K562 (cell line): Measurements from ENCODE around the gene ACTN4. TPM values are rescaled to one million over a fixed set of nuclear protein-coding genes. Genes with fewer than 3 reads are reported as not detected.

Experiments
- ATAC-seq: fragments of 200-7000 bp; cut with Tn5 transposase; 3 replicates; pipeline ENCODE4 v1.9.1; 2020; ENCODE audit warnings: moderate library complexity
- BruUV-seq: library from RNA; stranded (reverse); fragments of 400-500 nt; replicated peaks from 2 replicates; lab custom pipeline; 2021; lab: Mats Ljungman, UMichigan
- CTCF ChIA-PET: fragments of 300-600 bp; formaldehyde crosslinking; extraction: SDS; loops from one replicate; lab custom pipeline; 2021; ENCODE audit warnings: low intra/inter-chr PET ratio; lab: Yijun Ruan, JAX
- POLR2A ChIA-PET: fragments of 300-600, 350-650 bp; sonication (Branson Sonifier 250); formaldehyde crosslinking; extraction: SDS; loops from one replicate; lab custom pipeline; 2021; ENCODE audit warnings: antibody characterized with exemption, inconsistent platforms; lab: Yijun Ruan, JAX
- DNase-seq, 4 experiments: peaks; one replicate each; pipeline versions ENCODE4 v3.0.0 to v3.0.0-alpha.2; 2011 to 2018; ENCODE audit warnings: low spot score in 3 of 4, mixed read lengths in 3 of 4; ENCODE audit errors: extremely low read depth in 1 of 4
- FAIRE-seq: peaks from 2 replicates; lab custom pipeline; 2011; peaks lifted over from hg19 to GRCh38; lab: Jason Lieb, UNC
- H2AFZ ChIP-seq: 2 replicates; pipeline ENCODE4 v1.6.0; 2011; ENCODE audit warnings: low read depth, low read length, control low read depth, inconsistent platforms
- H3K27ac ChIP-seq: fragments of 200-600 bp; 3 replicates; pipeline ENCODE4 v1.8.0; 2011; ENCODE audit warnings: low read depth, mild to moderate bottlenecking, control low read depth, inconsistent platforms, low read length, moderate library complexity, mixed read lengths; ENCODE audit errors: extremely low read depth
- H3K27me3 ChIP-seq, 2 experiments: fragments of 300-600 bp in 1 of 2; 2 replicates in 1 of 2; 3 replicates in 1 of 2; pipeline versions ENCODE4 v1.6.0 to v1.8.0; 2011; ENCODE audit warnings: inconsistent platforms in 2 of 2, low read length in 2 of 2, mild to moderate bottlenecking in 1 of 2, mixed read lengths in 1 of 2, moderate library complexity in 1 of 2; ENCODE audit not compliant: control insufficient read depth in 2 of 2, insufficient read depth in 2 of 2
- H3K36me3 ChIP-seq: fragments of 300-600 bp; 3 replicates; pipeline ENCODE4 v1.8.0; 2011; ENCODE audit warnings: mild to moderate bottlenecking, low read length, inconsistent platforms; ENCODE audit not compliant: control insufficient read depth, insufficient read depth
- H3K4me1 ChIP-seq, 2 experiments: fragments of 200-600 bp in 1 of 2; replicated peaks in 1 of 2; 2 replicates in 1 of 2; 3 replicates in 1 of 2; pipeline versions ENCODE4 v1.5.1 to v1.8.0; 2011; ENCODE audit warnings: inconsistent platforms in 2 of 2, low read length in 2 of 2, mild to moderate bottlenecking in 1 of 2, mixed read lengths in 1 of 2, moderate library complexity in 1 of 2; ENCODE audit not compliant: control insufficient read depth in 2 of 2, insufficient read depth in 2 of 2
- H3K4me2 ChIP-seq: 2 replicates; pipeline ENCODE4 v1.6.1; 2011; ENCODE audit warnings: low read length, control low read depth, inconsistent platforms, mixed read lengths; ENCODE audit not compliant: insufficient read depth
- H3K4me3 ChIP-seq: fragments of 200-600 bp; sonication (generic), shearing (Covaris generic); 2 replicates; pipeline ENCODE4 v1.5.1; 2016; ENCODE audit warnings: control low read depth, inconsistent platforms
- H3K79me2 ChIP-seq: fragments of 200-600 bp; 3 replicates; pipeline ENCODE4 v1.8.0; 2011; ENCODE audit warnings: low read length, inconsistent platforms; ENCODE audit not compliant: control insufficient read depth, insufficient read depth
- H3K9ac ChIP-seq, 2 experiments: 2 replicates each; pipeline versions ENCODE4 v1.6.0 to v1.6.1; 2011; ENCODE audit warnings: low read depth in 2 of 2, low read length in 2 of 2, control low read depth in 1 of 2, inconsistent platforms in 1 of 2, mild to moderate bottlenecking in 1 of 2, mixed read lengths in 1 of 2; ENCODE audit not compliant: insufficient read depth in 1 of 2
- H3K9me1 ChIP-seq: one replicate; pipeline ENCODE4 v1.6.0; 2011; ENCODE audit warnings: inconsistent platforms, mild to moderate bottlenecking, low read length, moderate library complexity; ENCODE audit not compliant: control insufficient read depth, insufficient read depth
- H3K9me3 ChIP-seq: replicated peaks from 2 replicates; pipeline ENCODE4 v1.5.1; 2011; ENCODE audit warnings: low read depth, low read length, inconsistent platforms; ENCODE audit not compliant: control insufficient read depth, insufficient read depth
- H4K20me1 ChIP-seq: replicated peaks from 2 replicates; pipeline ENCODE4 v1.6.1; 2011; ENCODE audit warnings: low read length, inconsistent platforms, mixed read lengths; ENCODE audit not compliant: control insufficient read depth, insufficient read depth
- ETS2 ChIP-seq: IDR thresholded peaks from 2 replicates; pipeline ENCODE4 v1.6.1; 2016; ENCODE audit warnings: borderline replicate concordance, missing genetic modification characterization, mild to moderate bottlenecking, moderate library complexity, missing compliant biosample characterization; ENCODE audit not compliant: poor library complexity, severe bottlenecking
- HEY1 ChIP-seq: fragments of 250-450 bp; sonication (Bioruptor Pico); IDR thresholded peaks from 2 replicates; pipeline ENCODE4 v1.5.0; 2020; ENCODE audit warnings: mild to moderate bottlenecking, moderate library complexity, borderline replicate concordance
- KHSRP ChIP-seq: fragments of 450-650 bp; IDR thresholded peaks from 2 replicates; pipeline ENCODE4 v1.6.1; 2017
- MTA3 ChIP-seq: fragments of 450-650 bp; formaldehyde crosslinking; IDR thresholded peaks from 2 replicates; pipeline ENCODE4 v1.6.1; 2017; ENCODE audit warnings: mild to moderate bottlenecking, borderline replicate concordance
- NELFE ChIP-seq: IDR thresholded peaks from 2 replicates; pipeline ENCODE4 v1.6.1; 2011; ENCODE audit warnings: mild to moderate bottlenecking; ENCODE audit not compliant: insufficient read depth, insufficient read length
- NR3C1 ChIP-seq: sonication (generic); formaldehyde crosslinking; IDR thresholded peaks from 2 replicates; pipeline ENCODE4 v1.8.1; 2022; ENCODE audit warnings: missing genetic modification reagents
- PCBP1 ChIP-seq: fragments of 200-400 bp; formaldehyde crosslinking; IDR thresholded peaks from 2 replicates; pipeline ENCODE4 v1.6.1; 2018; ENCODE audit warnings: mild to moderate bottlenecking, low read depth, low read length; ENCODE audit not compliant: poor library complexity, severe bottlenecking
- PCBP2 ChIP-seq: fragments of 200-400 bp; formaldehyde crosslinking; IDR thresholded peaks from 2 replicates; pipeline ENCODE4 v1.6.1; 2018; ENCODE audit warnings: low read length, low read depth, mild to moderate bottlenecking, moderate library complexity; ENCODE audit not compliant: poor library complexity, severe bottlenecking
- SMAD4 ChIP-seq: fragments of 250-450 bp; sonication (Bioruptor Pico); conservative IDR thresholded peaks from 2 replicates; pipeline ENCODE4 v1.8.0; 2021; ENCODE audit warnings: inconsistent platforms, mild to moderate bottlenecking, moderate library complexity
- ZBTB8A ChIP-seq: fragments of 450-650 bp; IDR thresholded peaks from 2 replicates; pipeline ENCODE4 v1.6.1; 2018; ENCODE audit warnings: mild to moderate bottlenecking, moderate library complexity; ENCODE audit not compliant: partially characterized antibody
- ZNF140 ChIP-seq: fragments of 250-450 bp; sonication (Bioruptor Pico); IDR thresholded peaks from 2 replicates; pipeline ENCODE4 v1.8.0; 2021; ENCODE audit warnings: moderate library complexity, mild to moderate bottlenecking, inconsistent platforms
- ZNF184 ChIP-seq: sonication (generic); formaldehyde crosslinking; IDR thresholded peaks from 2 replicates; pipeline ENCODE4 v1.5.0; 2020; ENCODE audit warnings: missing genetic modification reagents
- ZNF436 ChIP-seq: fragments of 250-450, 450-650 bp; sonication (Bioruptor Pico); formaldehyde crosslinking; IDR thresholded peaks from 2 replicates; pipeline ENCODE4 v1.7.0; 2020; ENCODE audit warnings: mild to moderate bottlenecking
- WGBS: fragments of 100-300 bp; shearing (Covaris generic); methylation state at CpG from one replicate; pipeline ENCODE4 v1.1.6; 2016; ENCODE audit warnings: low coverage, mixed read lengths; ENCODE audit not compliant: insufficient coverage; ENCODE audit errors: missing lambda C conversion rate; 5-methylcytosine and 5-hydroxymethylcytosine counted together
- in situ Hi-C: fragments of 300-500 bp; cut with MboI; formaldehyde crosslinking; loops from 4 replicates; pipeline ENCODE4 v1.15.0; 2018; ENCODE audit warnings: inconsistent platforms, mixed read lengths
- intact Hi-C: fragments of 100-400 bp; cut with micrococcal nuclease; formaldehyde crosslinking; loops from 2 replicates; pipeline ENCODE4 v1.14.2; 2022
- polyA plus RNA-seq, 8 experiments: library from polyadenylated mRNA; depleted of rRNA in 4 of 8; stranded (reverse) in 5 of 8; unstranded in 3 of 8; fragments of >200 nt; fragmentation: Nextera tagmentation in 2 of 8; fragmentation: Illumina TruSeq in 1 of 8; extraction: Ambion mirVana in 2 of 8; extraction: Trizol in 1 of 8; gene quantifications; 2 replicates each; pipeline versions ENCODE4 v1.2.1 to v1.2.3, GENCODE V29; 2011 to 2014; ENCODE audit warnings: inconsistent platforms in 1 of 8, missing spikeins in 1 of 8
- total RNA-seq, 7 experiments: library from RNA; depleted of rRNA in 6 of 7; stranded (reverse); fragments of >200 nt in 6 of 7; fragmentation: Illumina TruSeq in 2 of 7; extraction: Trizol in 2 of 7; gene quantifications; 2 replicates each; pipeline versions ENCODE4 v1.2.1 to v1.2.3, GENCODE V29; 2011 to 2021; ENCODE audit warnings: low replicate concordance in 1 of 7
- TF ChIP-seq, protein P1 (sequence below): fragments of 450-650 bp; IDR thresholded peaks from 2 replicates; pipeline ENCODE4 v1.6.1; 2016; ENCODE audit warnings: low read depth, mild to moderate bottlenecking, moderate library complexity
- TF ChIP-seq, protein P2 (sequence below): fragments of 450-650 bp; IDR thresholded peaks from 2 replicates; pipeline ENCODE4 v1.6.1; 2016; ENCODE audit warnings: antibody characterized with exemption
- TF ChIP-seq, protein P3 (sequence below): sonication (generic); formaldehyde crosslinking; IDR thresholded peaks from 2 replicates; pipeline ENCODE4 v1.9.0; 2022; ENCODE audit warnings: mild to moderate bottlenecking, missing genetic modification reagents

The ACTN4 gene
- total and polyA plus RNA-seq, 9 of the 15 experiments (the other 6 are each of a cell fraction or from before 2014, with no cell fraction given): 3.1 to 385 (median 125) TPM

- in situ Hi-C loops (no loop called here), intact Hi-C loops (no loop called here)
- H3K4me3 ChIP-seq: no peak overlapping the region
- ChIA-PET CTCF (no interaction called here), POLR2A (no interaction called here)
- H3K9ac ChIP-seq: 0 out of 4 replicates have a peak overlapping the region, but pooled peaks of 1 of the 2 experiments have one; percentile 36
- no peak overlapping the region for H3K27ac ChIP-seq
- H2AFZ ChIP-seq: no peak overlapping the region
- 90% methylated on average over 6 of the region's 6 CpGs for WGBS
- no peaks in the 10 kb centered on the region for H3K9me3 ChIP-seq
- H3K27me3 ChIP-seq: no peaks in the 10 kb centered on the region
- no peak for FAIRE-seq
- H3K79me2 ChIP-seq: peaks cover 81% of the 10 kb centered on the region
- H3K4me2 ChIP-seq: no peak overlapping the region
- H3K4me1 ChIP-seq: peaks cover 3 to 26% of the 10 kb centered on the region in 2 experiments; a peak in 3 of 5 replicates
- no peak for ATAC-seq
- H3K9me1 ChIP-seq: peaks cover 9% of the 10 kb centered on the region
- no TSS peak for BruUV-seq
- peaks cover 21% of the 10 kb centered on the region for H4K20me1 ChIP-seq
- DNase-seq: no peak
- H3K36me3 ChIP-seq: peaks cover 90% of the 10 kb centered on the region
- TF ChIP-seq ETS2 (tag): no peak
- TF ChIP-seq KHSRP: no peak
- TF ChIP-seq ZBTB8A: no peak
- no peak for TF ChIP-seq ZNF436 (CRISPR knock-in tag)
- TF ChIP-seq HEY1 (CRISPR knock-in tag): no peak
- no peak for TF ChIP-seq NR3C1 (CRISPR knock-in tag)
Measured at GRCh38 chr19:38696729-38697055, 49.2 kb downstream of the ACTN4 start.

DNA sequence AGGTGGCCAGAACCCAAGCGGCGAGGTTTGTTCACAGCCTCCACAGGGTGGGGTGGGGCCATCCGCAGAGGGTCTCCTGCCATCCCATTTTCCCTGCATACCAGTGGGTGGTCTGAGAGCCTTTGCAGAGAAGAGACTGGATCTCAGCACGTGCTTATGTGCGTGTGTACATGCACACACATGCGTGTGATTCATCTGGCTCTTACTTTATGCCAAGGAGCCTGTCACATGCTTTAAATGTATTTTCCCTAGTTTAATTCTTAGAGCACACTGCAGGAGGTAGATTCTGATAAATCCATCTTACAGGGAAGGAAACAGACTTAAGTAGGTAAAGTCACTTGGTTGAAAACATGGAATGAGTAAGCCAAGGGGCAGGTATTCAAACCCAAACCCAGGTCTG, 49.7 kb downstream of the ACTN4 start:
- Histone ChIP-seq H3K9me3 (no peaks in the 10 kb centered on the region), H3K79me2 (peaks cover 76% of the 10 kb centered on the region), H3K27me3 (no peaks in the 10 kb centered on the region), H3K27ac (no peak overlapping the region), H4K20me1 (peaks cover 17% of the 10 kb centered on the region), H3K36me3 (peaks cover 90% of the 10 kb centered on the region), H3K9ac (peak overlapping the region in 1 of 2 experiments; percentile 73; a peak in 1 of 4 replicates), H2AFZ (no peak overlapping the region), H3K4me3 (no peak overlapping the region), H3K9me1 (peaks cover 9% of the 10 kb centered on the region), H3K4me1 (peaks cover under 1 to 23% of the 10 kb centered on the region in 2 experiments; a peak in 3 of 5 replicates), H3K4me2 (no peak overlapping the region)
- no TSS peak for BruUV-seq
- intact Hi-C loops: no loop called here
- ChIA-PET POLR2A (no interaction called here), CTCF (no interaction called here)
- DNase-seq (no peak), ATAC-seq (no peak), FAIRE-seq (no peak)
- 96% methylated on average over 6 of the region's 6 CpGs for WGBS
- in situ Hi-C loops: no loop called here
- TF ChIP-seq PCBP1: no peak
- TF ChIP-seq NELFE: no peak
- TF ChIP-seq, protein P1, sequence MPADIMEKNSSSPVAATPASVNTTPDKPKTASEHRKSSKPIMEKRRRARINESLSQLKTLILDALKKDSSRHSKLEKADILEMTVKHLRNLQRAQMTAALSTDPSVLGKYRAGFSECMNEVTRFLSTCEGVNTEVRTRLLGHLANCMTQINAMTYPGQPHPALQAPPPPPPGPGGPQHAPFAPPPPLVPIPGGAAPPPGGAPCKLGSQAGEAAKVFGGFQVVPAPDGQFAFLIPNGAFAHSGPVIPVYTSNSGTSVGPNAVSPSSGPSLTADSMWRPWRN: no peak
- TF ChIP-seq, protein P2, sequence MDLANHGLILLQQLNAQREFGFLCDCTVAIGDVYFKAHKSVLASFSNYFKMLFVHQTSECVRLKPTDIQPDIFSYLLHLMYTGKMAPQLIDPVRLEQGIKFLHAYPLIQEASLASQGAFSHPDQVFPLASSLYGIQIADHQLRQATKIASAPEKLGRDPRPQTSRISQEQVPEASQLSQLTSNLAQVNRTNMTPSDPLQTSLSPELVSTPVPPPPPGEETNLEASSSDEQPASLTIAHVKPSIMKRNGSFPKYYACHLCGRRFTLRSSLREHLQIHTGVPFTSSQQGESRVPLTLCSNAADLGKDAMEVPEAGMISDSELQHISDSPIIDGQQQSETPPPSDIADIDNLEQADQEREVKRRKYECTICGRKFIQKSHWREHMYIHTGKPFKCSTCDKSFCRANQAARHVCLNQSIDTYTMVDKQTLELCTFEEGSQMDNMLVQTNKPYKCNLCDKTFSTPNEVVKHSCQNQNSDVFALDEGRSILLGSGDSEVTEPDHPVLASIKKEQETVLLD: no peak
- TF ChIP-seq ZNF140 (CRISPR knock-in tag): no peak
- no peak for TF ChIP-seq PCBP2
- no peak for TF ChIP-seq MTA3
- TF ChIP-seq, protein P3, sequence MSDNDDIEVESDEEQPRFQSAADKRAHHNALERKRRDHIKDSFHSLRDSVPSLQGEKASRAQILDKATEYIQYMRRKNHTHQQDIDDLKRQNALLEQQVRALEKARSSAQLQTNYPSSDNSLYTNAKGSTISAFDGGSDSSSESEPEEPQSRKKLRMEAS (CRISPR knock-in tag): no peak
- TF ChIP-seq ZNF184 (CRISPR knock-in tag): no peak
- no peak for TF ChIP-seq SMAD4 (CRISPR knock-in tag)
